ENCODE data around the gene TMEM248. TPM values are rescaled to one million over a fixed set of nuclear protein-coding genes. Genes with fewer than 3 reads are reported as not detected.

The TMEM248 gene
- total and polyA plus RNA-seq, 2 of the 13 experiments (the other 11 are each of a cell fraction or from before 2014, with no cell fraction given): 54.3 to 109 TPM

GRCh38 chr7:66927348-66927948, 6.4 kb downstream of the TMEM248 start (continued):
- TF ChIP-seq ZNF44 (CRISPR knock-in tag; IDR thresholded peaks at IDR 0.05) (no peak), PRDM10 (CRISPR knock-in tag; IDR thresholded peaks at IDR 0.05; ENCODE audit: low read depth) (no peak), ZMAT3 (CRISPR knock-in tag; conservative IDR thresholded peaks at IDR 0.05) (no peak), ZNF451 (CRISPR knock-in tag; IDR thresholded peaks at IDR 0.05) (no peak), ZNF121 (CRISPR knock-in tag; IDR thresholded peaks at IDR 0.05) (peak; percentile 97), SUZ12 (IDR thresholded peaks at IDR 0.05; ENCODE audit: low read depth, low read length) (no peak), MAFK (conservative IDR thresholded peaks at IDR 0.05 in 1 of 2, IDR thresholded peaks at IDR 0.05 in 1 of 2; ENCODE audit: low read length in 2 of 2) (no peak), ZNF770 (CRISPR knock-in tag; IDR thresholded peaks at IDR 0.05) (peak; percentile 71), HNF4A (CRISPR knock-in tag; IDR thresholded peaks at IDR 0.05) (peak; percentile 53), ZNF619 (CRISPR knock-in tag; IDR thresholded peaks at IDR 0.05) (no peak), PREB (CRISPR knock-in tag; IDR thresholded peaks at IDR 0.05) (no peak), NR2F2 (IDR thresholded peaks at IDR 0.05; ENCODE audit: borderline replicate concordance, low read depth) (no peak), SRF (IDR thresholded peaks at IDR 0.05; ENCODE audit: low read depth, low read length) (no peak), FOXK2 (IDR thresholded peaks at IDR 0.05) (no peak), WIZ (CRISPR knock-in tag; IDR thresholded peaks at IDR 0.05) (no peak), POLR2AphosphoS5 (IDR thresholded peaks at IDR 0.05; ENCODE audit: low read depth, low read length) (no peak), MTA3 (CRISPR knock-in tag; IDR thresholded peaks at IDR 0.05) (no peak), ZNF362 (CRISPR knock-in tag; IDR thresholded peaks at IDR 0.05; ENCODE audit: borderline replicate concordance) (peak; percentile 60; the same call in 1 of the 2 replicates), GLI4 (CRISPR knock-in tag; IDR thresholded peaks at IDR 0.05; ENCODE audit: borderline replicate concordance) (no peak), JDP2 (CRISPR knock-in tag; IDR thresholded peaks at IDR 0.05; ENCODE audit: borderline replicate concordance) (no peak), ZSCAN31 (CRISPR knock-in tag; IDR thresholded peaks at IDR 0.05; ENCODE audit: low read depth) (no peak)
